B cell (primary cell): ENCODE measurements around the gene ST8SIA6. TPM values are rescaled to one million over a fixed set of nuclear protein-coding genes. Genes with fewer than 3 reads are reported as not detected.
"Not testable (repeated sequence)": the region's sequence is repeated elsewhere in the genome, so short reads cannot be mapped to it uniquely, and the experiment has no call there.

Source experiments
- ATAC-seq: fragments of 200-7000 bp; cut with Tn5 transposase; one replicate; pipeline ENCODE4 v1.10.0; 2021; ENCODE audit warnings: low read depth, mild to moderate bottlenecking, moderate number of reproducible peaks, moderate library complexity
- CTCF ChIA-PET: fragments of 350-600 bp; sonication (Branson Sonifier 250); formaldehyde crosslinking; loops from one replicate; lab custom pipeline; 2021; ENCODE audit warnings: antibody characterized with exemption, inconsistent platforms; lab: Charles Lee
- POLR2A ChIA-PET: fragments of 350-600 bp; sonication (Branson Sonifier 250); formaldehyde crosslinking; loops from one replicate; lab custom pipeline; 2021; ENCODE audit warnings: antibody characterized with exemption; lab: Charles Lee
- DNase-seq: peaks from one replicate; pipeline ENCODE4 v3.0.0; 2013
- H2AFZ ChIP-seq: 2 replicates; pipeline ENCODE4 v1.6.1; 2012; ENCODE audit warnings: mild to moderate bottlenecking, low read depth, low read length; ENCODE audit not compliant: insufficient read depth, poor library complexity, severe bottlenecking
- H3K27ac ChIP-seq, 2 donors: 1 replicate in 1 of 2; 2 replicates in 1 of 2; pipeline ENCODE4 v1.5.1; 2012 to 2013; ENCODE audit warnings: low read length in 2 of 2, mild to moderate bottlenecking in 2 of 2, moderate library complexity in 1 of 2
- H3K27me3 ChIP-seq, 4 experiments: fragments of 200-600 bp in 1 of 4; sonication (generic) in 1 of 4; replicated peaks in 1 of 4; 1 replicate in 2 of 4; 2 replicates in 2 of 4; pipeline versions ENCODE4 v1.6.1 to v1.7.0; 2013 to 2016; ENCODE audit warnings: low read length in 3 of 4, mild to moderate bottlenecking in 2 of 4, mixed read lengths in 1 of 4, moderate library complexity in 1 of 4; ENCODE audit not compliant: insufficient read depth in 4 of 4, control insufficient read depth in 3 of 4; ENCODE audit errors: control extremely low read depth in 1 of 4
- H3K36me3 ChIP-seq, 2 experiments: replicated peaks in 1 of 2; 1 replicate in 1 of 2; 2 replicates in 1 of 2; pipeline versions ENCODE4 v1.6.1 to v1.7.1; 2013; ENCODE audit warnings: low read length in 1 of 2; ENCODE audit not compliant: insufficient read depth in 2 of 2, control insufficient read depth in 1 of 2; ENCODE audit errors: control extremely low read depth in 1 of 2, extremely low read depth in 1 of 2
- H3K4me1 ChIP-seq, 2 donors: fragments of 200-600 bp in 1 of 2; sonication (generic) in 1 of 2; 1 replicate in 1 of 2; 2 replicates in 1 of 2; pipeline versions ENCODE4 v1.5.1 to v1.6.1; 2013 to 2017; ENCODE audit warnings: low read length in 2 of 2; ENCODE audit not compliant: control insufficient read depth in 2 of 2, insufficient read depth in 2 of 2
- H3K4me2 ChIP-seq: replicated peaks from 2 replicates; pipeline ENCODE3; 2012; ENCODE audit warnings: mild to moderate bottlenecking, low read depth, low read length; ENCODE audit not compliant: poor library complexity, severe bottlenecking
- H3K4me3 ChIP-seq, 5 experiments: fragments of 200-600 bp in 1 of 5; sonication (generic) in 1 of 5; 1 replicate in 3 of 5; 2 replicates in 2 of 5; pipeline versions ENCODE4 v1.5.1 to v1.7.0; 2011 to 2016; ENCODE audit warnings: low read length in 4 of 5, mild to moderate bottlenecking in 4 of 5, low read depth in 2 of 5, control low read depth in 1 of 5, moderate library complexity in 1 of 5; ENCODE audit not compliant: insufficient read depth in 1 of 5; ENCODE audit errors: control extremely low read depth in 1 of 5, extremely low read depth in 1 of 5
- H3K79me2 ChIP-seq: fragments of 200-600 bp; sonication (generic); one replicate; pipeline ENCODE4 v1.6.0; 2016; ENCODE audit warnings: low read length; ENCODE audit not compliant: control insufficient read depth, insufficient read depth
- H3K9ac ChIP-seq: fragments of 200-600 bp; sonication (generic); 2 replicates; pipeline ENCODE4 v1.6.1; 2017; ENCODE audit warnings: mild to moderate bottlenecking, low read length, moderate library complexity
- H3K9me3 ChIP-seq, 3 donors: one replicate each; pipeline versions ENCODE4 v1.6.1 to v1.7.1; 2013; ENCODE audit warnings: low read length in 2 of 3; ENCODE audit not compliant: control insufficient read depth in 2 of 3, insufficient read depth in 1 of 3; ENCODE audit errors: control extremely low read depth in 1 of 3
- H4K20me1 ChIP-seq: 2 replicates; pipeline ENCODE4 v1.6.0; 2012; ENCODE audit warnings: mild to moderate bottlenecking, low read length; ENCODE audit not compliant: insufficient read depth, control insufficient read depth, poor library complexity, severe bottlenecking
- H3K27ac Mint-ChIP-seq: one replicate; pipeline ENCODE4 v1.8.0; 2021; ENCODE audit warnings: mixed read lengths
- H3K27me3 Mint-ChIP-seq: one replicate; pipeline ENCODE4 v1.8.0; 2021; ENCODE audit warnings: mixed read lengths
- H3K4me1 Mint-ChIP-seq: one replicate; pipeline ENCODE4 v1.8.0; 2021; ENCODE audit warnings: mixed read lengths
- H3K4me3 Mint-ChIP-seq: one replicate; pipeline ENCODE4 v1.8.0; 2021; ENCODE audit warnings: mixed read lengths
- H3K9me3 Mint-ChIP-seq: one replicate; pipeline ENCODE4 v1.8.0; 2022; ENCODE audit warnings: mixed read lengths; ENCODE audit not compliant: insufficient read depth
- CTCF ChIP-seq: fragments of 200-600 bp; IDR thresholded peaks from one replicate; pipeline ENCODE4 v1.8.0; 2022; ENCODE audit warnings: antibody characterized with exemption, mild to moderate bottlenecking
- EZH2 ChIP-seq: IDR thresholded peaks from 2 replicates; pipeline ENCODE4 v1.6.1; 2012; ENCODE audit warnings: borderline replicate concordance, low read depth, mild to moderate bottlenecking, moderate library complexity, low read length; ENCODE audit not compliant: insufficient read depth, poor library complexity, severe bottlenecking
- WGBS: methylation state at CpG from one replicate; pipeline ENCODE4 v1.1.5; 2013; ENCODE audit warnings: missing lambda C conversion rate; ENCODE audit not compliant: insufficient coverage; 5-methylcytosine and 5-hydroxymethylcytosine counted together
- intact Hi-C: fragments of 100-400 bp; cut with micrococcal nuclease; formaldehyde crosslinking; loops from one replicate; pipeline ENCODE4 v1.10.0; 2022
- polyA plus RNA-seq: library from polyadenylated mRNA; depleted of rRNA; stranded (reverse); fragments of >200 nt; gene quantifications from 2 replicates; pipeline ENCODE4 v1.2.3, GENCODE V29; 2012
- total RNA-seq, 2 donors: library from RNA; stranded (reverse); fragments of 120-200 nt in 1 of 2; gene quantifications; 1 replicate in 1 of 2; 2 replicates in 1 of 2; pipeline versions ENCODE4 v1.2.3 to v1.2.4, GENCODE V29; 2013 to 2022

The ST8SIA6 gene
- total and polyA plus RNA-seq, 2 donors (not counting 1 experiment from before 2014, with no cell fraction given): 0.04 TPM; not detected in 1

- ChIA-PET CTCF (no interaction called here), POLR2A (no interaction called here)
- ATAC-seq: no peak
- no peak overlapping the region for H3K27ac Mint-ChIP-seq
- H3K4me3 ChIP-seq: no peak overlapping the region
- no peaks in the 10 kb centered on the region for H3K9me3 Mint-ChIP-seq
- no peaks in the 10 kb centered on the region for H3K27me3 Mint-ChIP-seq
- H3K27me3 ChIP-seq: no peaks in the 10 kb centered on the region
- H3K36me3 ChIP-seq: no peaks in the 10 kb centered on the region
- H3K27ac ChIP-seq: no peak overlapping the region
- H2AFZ ChIP-seq: no peak overlapping the region
- no peak overlapping the region for H3K4me3 Mint-ChIP-seq
- H4K20me1 ChIP-seq: no peaks in the 10 kb centered on the region
- WGBS: 86% methylated on average over 3 of the region's 4 CpGs
- H3K9me3 ChIP-seq: no peaks in the 10 kb centered on the region
- no peaks in the 10 kb centered on the region for H3K79me2 ChIP-seq
- H3K4me1 ChIP-seq: no peaks in the 10 kb centered on the region
- TF ChIP-seq EZH2 (no peak), CTCF (no peak)
- no peak for DNase-seq
- H3K4me1 Mint-ChIP-seq: no peaks in the 10 kb centered on the region
- H3K4me2 ChIP-seq: no peak overlapping the region
- intact Hi-C loops: no loop called here
- H3K9ac ChIP-seq: no peak overlapping the region
Measured at GRCh38 chr10:17326377-17326776, 128.0 kb downstream of the ST8SIA6 start.

GRCh38 chr10:17321957-17322356, 132.4 kb downstream of the ST8SIA6 start:
- H3K9me3 ChIP-seq, H2AFZ ChIP-seq, H3K27ac Mint-ChIP-seq, H3K9ac ChIP-seq, H3K79me2 ChIP-seq, H3K4me1 ChIP-seq, H3K4me3 Mint-ChIP-seq, ATAC-seq, DNase-seq, H3K4me1 Mint-ChIP-seq, H3K4me3 ChIP-seq, H3K27me3 Mint-ChIP-seq, H3K4me2 ChIP-seq, H3K27me3 ChIP-seq, H3K27ac ChIP-seq, H3K9me3 Mint-ChIP-seq, intact Hi-C loops, CTCF ChIA-PET, H3K36me3 ChIP-seq, POLR2A ChIA-PET, H4K20me1 ChIP-seq: not testable (repeated sequence)
- WGBS: 100% methylated on average over 2 of the region's 3 CpGs
- TF ChIP-seq CTCF: peak; percentile 40
